IMR-90 (cell line): ENCODE data around the gene FGF5. TPM values are rescaled to one million over a fixed set of nuclear protein-coding genes. Genes with fewer than 3 reads are reported as not detected.

ENCODE experiments used
- ATAC-seq: fragments of 200-7000 bp; cut with Tn5 transposase; 2 replicates; pipeline ENCODE4 v1.9.1; 2020; ENCODE audit warnings: low read depth, mild to moderate bottlenecking, moderate library complexity
- BruUV-seq: library from RNA; stranded (reverse); fragments of 400-500 nt; replicated peaks from 2 replicates; lab custom pipeline; 2021; lab: Mats Ljungman, UMichigan
- CTCF ChIA-PET: fragments of 300-600 bp; formaldehyde crosslinking; extraction: SDS; loops from one replicate; lab custom pipeline; 2021; ENCODE audit warnings: antibody characterized with exemption; lab: Yijun Ruan, JAX
- POLR2A ChIA-PET: fragments of 300-600 bp; sonication (Branson Sonifier 250); formaldehyde crosslinking; loops from one replicate; lab custom pipeline; 2022; ENCODE audit warnings: antibody characterized with exemption; ENCODE audit not compliant: unreplicated experiment; lab: Charles Lee
- DNase-seq: peaks from one replicate; pipeline ENCODE4 v3.0.0; 2013
- H2AFZ ChIP-seq: replicated peaks from 2 replicates; pipeline ENCODE3; 2013; ENCODE audit warnings: low read length, mild to moderate bottlenecking; ENCODE audit not compliant: poor library complexity
- H2AK5ac ChIP-seq: 2 replicates; pipeline ENCODE4 v1.6.1; 2013; ENCODE audit warnings: low read depth, low read length, inconsistent platforms
- H2AK9ac ChIP-seq: replicated peaks from 2 replicates; pipeline ENCODE3; 2013; ENCODE audit warnings: mild to moderate bottlenecking, low read depth, low read length, moderate library complexity; ENCODE audit not compliant: poor library complexity
- H2BK120ac ChIP-seq: 2 replicates; pipeline ENCODE4 v1.6.1; 2013; ENCODE audit warnings: low read depth, low read length, inconsistent platforms
- H2BK15ac ChIP-seq: 3 replicates; pipeline ENCODE4 v1.6.1; 2013; ENCODE audit warnings: low read depth, low read length, inconsistent platforms
- H2BK20ac ChIP-seq: 2 replicates; pipeline ENCODE4 v1.6.1; 2013; ENCODE audit warnings: low read depth, mild to moderate bottlenecking, inconsistent platforms, low read length, moderate library complexity
- H2BK5ac ChIP-seq: 2 replicates; pipeline ENCODE4 v1.6.1; 2013; ENCODE audit warnings: mild to moderate bottlenecking, low read depth, low read length, inconsistent platforms; ENCODE audit not compliant: poor library complexity, severe bottlenecking
- H3K14ac ChIP-seq: replicated peaks from 2 replicates; pipeline ENCODE4 v1.6.1; 2013; ENCODE audit warnings: low read depth, low read length, inconsistent platforms
- H3K18ac ChIP-seq: 2 replicates; pipeline ENCODE4 v1.6.1; 2013; ENCODE audit warnings: low read depth, low read length, control low read depth
- H3K23ac ChIP-seq: 2 replicates; pipeline ENCODE4 v1.6.1; 2013; ENCODE audit warnings: low read depth, low read length, inconsistent platforms
- H3K27ac ChIP-seq: 2 replicates; pipeline ENCODE4 v1.5.1; 2013; ENCODE audit warnings: mild to moderate bottlenecking, control low read depth, low read length; ENCODE audit not compliant: insufficient read depth
- H3K27me3 ChIP-seq: 2 replicates; pipeline ENCODE4 v1.6.1; 2013; ENCODE audit warnings: low read length; ENCODE audit not compliant: control insufficient read depth, insufficient read depth
- H3K36me3 ChIP-seq: 2 replicates; pipeline ENCODE4 v1.6.1; 2013; ENCODE audit warnings: low read length, mixed read lengths; ENCODE audit not compliant: control insufficient read depth, insufficient read depth
- H3K4ac ChIP-seq: 2 replicates; pipeline ENCODE4 v1.6.1; 2013; ENCODE audit warnings: low read depth, low read length, inconsistent platforms
- H3K4me1 ChIP-seq: 2 replicates; pipeline ENCODE4 v1.6.1; 2013; ENCODE audit warnings: low read length, mixed read lengths; ENCODE audit not compliant: control insufficient read depth, insufficient read depth
- H3K4me2 ChIP-seq: 2 replicates; pipeline ENCODE4 v1.6.1; 2013; ENCODE audit warnings: low read depth, mild to moderate bottlenecking, control low read depth, low read length, moderate library complexity
- H3K4me3 ChIP-seq: 2 replicates; pipeline ENCODE4 v1.5.1; 2013; ENCODE audit warnings: low read depth, mild to moderate bottlenecking, control low read depth, low read length, moderate library complexity; ENCODE audit not compliant: insufficient read depth
- H3K56ac ChIP-seq: 2 replicates; pipeline ENCODE4 v1.6.1; 2013; ENCODE audit warnings: low read length, inconsistent platforms; ENCODE audit not compliant: insufficient read depth; ENCODE audit errors: extremely low read depth
- H3K79me1 ChIP-seq, 2 experiments: 2 replicates each; pipeline ENCODE4 v1.6.1; 2013; ENCODE audit warnings: low read length in 2 of 2, inconsistent platforms in 1 of 2, low read depth in 1 of 2
- H3K9ac ChIP-seq: 2 replicates; pipeline ENCODE4 v1.6.1; 2013; ENCODE audit warnings: low read depth, low read length, control low read depth
- H3K9me1 ChIP-seq: 2 replicates; pipeline ENCODE4 v1.6.1; 2013; ENCODE audit warnings: low read length, inconsistent platforms; ENCODE audit not compliant: insufficient read depth
- H3K9me3 ChIP-seq: 2 replicates; pipeline ENCODE4 v1.6.1; 2013; ENCODE audit warnings: low read length; ENCODE audit not compliant: control insufficient read depth, insufficient read depth
- H4K20me1 ChIP-seq: 2 replicates; pipeline ENCODE4 v1.6.1; 2013; ENCODE audit warnings: low read length, inconsistent platforms; ENCODE audit not compliant: insufficient read depth
- H4K5ac ChIP-seq: 2 replicates; pipeline ENCODE4 v1.6.1; 2013; ENCODE audit warnings: mild to moderate bottlenecking, low read depth, low read length, control low read depth
- H4K8ac ChIP-seq, 2 experiments: 2 replicates each; pipeline ENCODE4 v1.6.1; 2013; ENCODE audit warnings: low read depth in 2 of 2, low read length in 2 of 2, control low read depth in 1 of 2, inconsistent platforms in 1 of 2
- H4K91ac ChIP-seq: 2 replicates; pipeline ENCODE4 v1.6.1; 2013; ENCODE audit warnings: low read depth, low read length, inconsistent platforms; ENCODE audit not compliant: insufficient read depth
- BHLHE40 ChIP-seq: fragments of 150-350 bp; IDR thresholded peaks from 2 replicates; pipeline ENCODE4 v1.6.1; 2016; ENCODE audit warnings: mild to moderate bottlenecking, low read depth, low read length
- CEBPB ChIP-seq: IDR thresholded peaks from 2 replicates; pipeline ENCODE4 v1.6.1; 2012; ENCODE audit warnings: low read depth, low read length, improper control_type of control experiment
- CHD1 ChIP-seq: IDR thresholded peaks from 2 replicates; pipeline ENCODE4 v1.6.1; 2012; ENCODE audit warnings: low read depth, low read length, improper control_type of control experiment
- FOS ChIP-seq: fragments of 150-350 bp; IDR thresholded peaks from 2 replicates; pipeline ENCODE4 v1.6.1; 2016; ENCODE audit warnings: low read depth, low read length
- MAFK ChIP-seq: IDR thresholded peaks from 2 replicates; pipeline ENCODE4 v1.6.1; 2012; ENCODE audit warnings: low read depth, low read length, improper control_type of control experiment
- MAZ ChIP-seq: IDR thresholded peaks from 2 replicates; pipeline ENCODE4 v1.6.1; 2012; ENCODE audit warnings: low read depth, mild to moderate bottlenecking, low read length, improper control_type of control experiment, moderate library complexity, borderline replicate concordance
- MXI1 ChIP-seq: IDR thresholded peaks from 2 replicates; pipeline ENCODE4 v1.6.1; 2012; ENCODE audit warnings: low read depth, mild to moderate bottlenecking, low read length, moderate library complexity, borderline replicate concordance
- NFE2L2 ChIP-seq: fragments of 150-350 bp; IDR thresholded peaks from 2 replicates; pipeline ENCODE4 v1.6.1; 2016; ENCODE audit warnings: low read depth, mild to moderate bottlenecking, low read length
- POLR2A ChIP-seq: IDR thresholded peaks from 2 replicates; pipeline ENCODE4 v1.6.1; 2012; ENCODE audit warnings: mild to moderate bottlenecking, low read depth, low read length
- RAD21 ChIP-seq: IDR thresholded peaks from 2 replicates; pipeline ENCODE4 v1.6.1; 2012; ENCODE audit warnings: low read length, improper control_type of control experiment
- RCOR1 ChIP-seq: IDR thresholded peaks from 2 replicates; pipeline ENCODE4 v1.6.1; 2012; ENCODE audit warnings: mild to moderate bottlenecking, low read length, improper control_type of control experiment; ENCODE audit not compliant: insufficient replicate concordance
- RFX5 ChIP-seq: IDR thresholded peaks from 2 replicates; pipeline ENCODE4 v1.8.0; 2012; ENCODE audit warnings: low read depth, mild to moderate bottlenecking, low read length, moderate library complexity
- SMC3 ChIP-seq: fragments of 150-350 bp; IDR thresholded peaks from 2 replicates; pipeline ENCODE4 v1.6.1; 2016; ENCODE audit warnings: low read depth, mild to moderate bottlenecking, antibody characterized with exemption, low read length, moderate library complexity
- WGBS, 2 experiments: methylation state at CpG; one replicate each; pipeline versions ENCODE4 v1.1.5 to v1.1.7; 2013; ENCODE audit warnings: missing lambda C conversion rate in 2 of 2; ENCODE audit not compliant: insufficient read length in 1 of 2; ENCODE audit errors: extremely low coverage in 2 of 2; 5-methylcytosine and 5-hydroxymethylcytosine counted together
- dilution Hi-C: fragments of 300-500 bp; cut with HindIII; formaldehyde crosslinking; loops from one replicate; pipeline ENCODE4 v1.14.3; 2018; ENCODE audit warnings: low sequenced_read_pairs; ENCODE audit not compliant: unreplicated experiment
- in situ Hi-C: fragments of 300-500 bp; cut with MboI; formaldehyde crosslinking; loops from 3 replicates; pipeline ENCODE4 v1.14.3; 2019; ENCODE audit warnings: low sequenced_read_pairs, inconsistent platforms, mixed read lengths
- intact Hi-C: fragments of 100-400 bp; cut with micrococcal nuclease; formaldehyde crosslinking; loops from 2 replicates; pipeline ENCODE4 v1.10.0; 2022
- polyA plus RNA-seq, 3 experiments: library from polyadenylated mRNA; depleted of rRNA; stranded (reverse); fragments of >200 nt; gene quantifications; 2 replicates each; pipeline ENCODE4 v1.2.3, GENCODE V29; 2012; ENCODE audit warnings: low replicate concordance in 1 of 3
- total RNA-seq: library from RNA; depleted of rRNA; stranded (reverse); fragments of >200 nt; gene quantifications from 2 replicates; pipeline ENCODE4 v1.2.3, GENCODE V29; 2012
- TF ChIP-seq, protein P1 (sequence below): conservative IDR thresholded peaks from 2 replicates; pipeline ENCODE4 v1.5.1; 2012; ENCODE audit warnings: mild to moderate bottlenecking, low read depth, low read length, improper control_type of control experiment
- TF ChIP-seq, protein P2 (sequence below): fragments of 150-350 bp; IDR thresholded peaks from 2 replicates; pipeline ENCODE4 v1.6.1; 2017; ENCODE audit warnings: mild to moderate bottlenecking, antibody characterized with exemption, low read length, low read depth

FGF5 gene
- total and polyA plus RNA-seq, 2 of the 4 experiments (the other 2 are of a cell fraction): 18.6 to 42.1 TPM

DNA sequence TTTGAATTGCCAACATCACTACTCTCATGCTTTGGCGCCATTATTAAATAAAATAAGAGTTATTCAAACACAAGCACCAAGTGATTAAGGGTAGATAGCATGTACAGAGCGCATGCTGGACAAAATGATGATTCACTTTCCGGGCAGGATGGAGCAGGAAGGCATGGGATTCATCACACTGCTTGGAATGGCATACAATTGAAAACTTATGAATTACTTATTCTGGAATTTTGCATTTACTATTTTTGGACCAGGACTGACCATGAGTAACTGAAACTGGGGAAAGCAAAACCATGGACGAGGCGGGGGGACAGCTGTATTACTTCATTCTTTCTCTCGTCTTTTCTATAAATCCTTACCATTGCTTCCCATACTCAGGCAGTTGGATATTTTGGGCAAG, 28.5 kb upstream of the FGF5 start:
- peak overlapping the region; percentile 96 for H2BK20ac ChIP-seq
- no peaks in the 10 kb centered on the region for H3K9me3 ChIP-seq
- H3K9me1 ChIP-seq: peaks cover 11% of the 10 kb centered on the region; the same call in 1 of the 2 replicates
- POLR2A ChIA-PET: interaction anchor here (1.0 kb wide), 1 partner anchor 27 kb away, joined by 4 read pairs; no protein-coding TSS in a partner anchor
- H3K4me1 ChIP-seq: peaks cover 26% of the 10 kb centered on the region
- H3K4ac ChIP-seq: peak overlapping the region; percentile 86; the same call in 1 of the 2 replicates
- H4K8ac ChIP-seq: peak overlapping the region in 1 of 2 experiments; percentile 78; a peak in 2 of 4 replicates
- H2AK5ac ChIP-seq: no peak overlapping the region
- peak overlapping the region; percentile 35; the same call in 1 of the 2 replicates for H4K5ac ChIP-seq
- peak; percentile 96 for DNase-seq
- in situ Hi-C loops (no loop called here), dilution Hi-C loops (no loop called here), intact Hi-C loops (loop anchor here (1.0 to 5.0 kb wide), 2 partner anchors 28 to 69 kb away; partner anchors contain the start of gene FGF5)
- no peaks in the 10 kb centered on the region for H3K36me3 ChIP-seq
- peak overlapping the region; percentile 75; the same call in 1 of the 3 replicates for H2BK15ac ChIP-seq
- H3K56ac ChIP-seq: peak overlapping the region; percentile 64
- no peaks in the 10 kb centered on the region for H3K27me3 ChIP-seq
- H2BK120ac ChIP-seq: peak overlapping the region; percentile 94
- TF ChIP-seq MXI1: peak; percentile 70; the same call in 1 of the 2 replicates
- TF ChIP-seq RFX5: no peak
- no peak for TF ChIP-seq RAD21
- peak; percentile 68 for TF ChIP-seq FOS
- TF ChIP-seq, protein P1, sequence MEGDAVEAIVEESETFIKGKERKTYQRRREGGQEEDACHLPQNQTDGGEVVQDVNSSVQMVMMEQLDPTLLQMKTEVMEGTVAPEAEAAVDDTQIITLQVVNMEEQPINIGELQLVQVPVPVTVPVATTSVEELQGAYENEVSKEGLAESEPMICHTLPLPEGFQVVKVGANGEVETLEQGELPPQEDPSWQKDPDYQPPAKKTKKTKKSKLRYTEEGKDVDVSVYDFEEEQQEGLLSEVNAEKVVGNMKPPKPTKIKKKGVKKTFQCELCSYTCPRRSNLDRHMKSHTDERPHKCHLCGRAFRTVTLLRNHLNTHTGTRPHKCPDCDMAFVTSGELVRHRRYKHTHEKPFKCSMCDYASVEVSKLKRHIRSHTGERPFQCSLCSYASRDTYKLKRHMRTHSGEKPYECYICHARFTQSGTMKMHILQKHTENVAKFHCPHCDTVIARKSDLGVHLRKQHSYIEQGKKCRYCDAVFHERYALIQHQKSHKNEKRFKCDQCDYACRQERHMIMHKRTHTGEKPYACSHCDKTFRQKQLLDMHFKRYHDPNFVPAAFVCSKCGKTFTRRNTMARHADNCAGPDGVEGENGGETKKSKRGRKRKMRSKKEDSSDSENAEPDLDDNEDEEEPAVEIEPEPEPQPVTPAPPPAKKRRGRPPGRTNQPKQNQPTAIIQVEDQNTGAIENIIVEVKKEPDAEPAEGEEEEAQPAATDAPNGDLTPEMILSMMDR: no peak
- TF ChIP-seq RCOR1: no peak
- TF ChIP-seq CEBPB: peak; percentile 72
- TF ChIP-seq POLR2A: no peak
- 0 out of 2 replicates have a peak, but pooled peaks have one; percentile 11 for TF ChIP-seq MAZ
- no peak for TF ChIP-seq SMC3
- TF ChIP-seq MAFK: 0 out of 2 replicates have a peak, but pooled peaks have one; percentile 20
- TF ChIP-seq CHD1: 0 out of 2 replicates have a peak, but pooled peaks have one; percentile 50
- no peak for TF ChIP-seq NFE2L2
- TF ChIP-seq, protein P2, sequence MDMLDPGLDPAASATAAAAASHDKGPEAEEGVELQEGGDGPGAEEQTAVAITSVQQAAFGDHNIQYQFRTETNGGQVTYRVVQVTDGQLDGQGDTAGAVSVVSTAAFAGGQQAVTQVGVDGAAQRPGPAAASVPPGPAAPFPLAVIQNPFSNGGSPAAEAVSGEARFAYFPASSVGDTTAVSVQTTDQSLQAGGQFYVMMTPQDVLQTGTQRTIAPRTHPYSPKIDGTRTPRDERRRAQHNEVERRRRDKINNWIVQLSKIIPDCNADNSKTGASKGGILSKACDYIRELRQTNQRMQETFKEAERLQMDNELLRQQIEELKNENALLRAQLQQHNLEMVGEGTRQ: no peak
- peak; percentile 53; the same call in 1 of the 2 replicates for TF ChIP-seq BHLHE40
- peak overlapping the region; percentile 89; the same call in 1 of the 2 replicates for H3K18ac ChIP-seq
- H3K79me1 ChIP-seq: peaks cover 11 to 30% of the 10 kb centered on the region in 2 experiments
- H3K23ac ChIP-seq: peak overlapping the region; percentile 85; the same call in 1 of the 2 replicates
- H3K27ac ChIP-seq: peak overlapping the region; percentile 25; the same call in 1 of the 2 replicates
- H3K4me2 ChIP-seq: peak overlapping the region; percentile 74
- BruUV-seq: no TSS peak
- H4K91ac ChIP-seq: peak overlapping the region; percentile 51; the same call in 1 of the 2 replicates
- no peaks in the 10 kb centered on the region for H4K20me1 ChIP-seq
- H3K9ac ChIP-seq: no peak overlapping the region
- H3K14ac ChIP-seq: peak overlapping the region; percentile 90; the same call in 1 of the 2 replicates
- WGBS, 2 experiments: no CpG with 5 or more reads among the region's 6 CpGs
- H3K4me3 ChIP-seq: peak overlapping the region; percentile 23; the same call in 1 of the 2 replicates
- CTCF ChIA-PET: no interaction called here
- peak overlapping the region; percentile 100 for H2BK5ac ChIP-seq
- no peak overlapping the region for H2AFZ ChIP-seq
- peak; percentile 83 for ATAC-seq
- no peak overlapping the region for H2AK9ac ChIP-seq
